IMR-90 (cell line): ENCODE data around the gene SPACA7. TPM values are rescaled to one million over a fixed set of nuclear protein-coding genes. Genes with fewer than 3 reads are reported as not detected.

Experiments used
- ATAC-seq: fragments of 200-7000 bp; cut with Tn5 transposase; 2 replicates; pipeline ENCODE4 v1.9.1; 2020; ENCODE audit warnings: low read depth, mild to moderate bottlenecking, moderate library complexity
- BruUV-seq: library from RNA; stranded (reverse); fragments of 400-500 nt; replicated peaks from 2 replicates; lab custom pipeline; 2021; lab: Mats Ljungman, UMichigan
- CTCF ChIA-PET: fragments of 300-600 bp; formaldehyde crosslinking; extraction: SDS; loops from one replicate; lab custom pipeline; 2021; ENCODE audit warnings: antibody characterized with exemption; lab: Yijun Ruan, JAX
- POLR2A ChIA-PET: fragments of 300-600 bp; sonication (Branson Sonifier 250); formaldehyde crosslinking; loops from one replicate; lab custom pipeline; 2022; ENCODE audit warnings: antibody characterized with exemption; ENCODE audit not compliant: unreplicated experiment; lab: Charles Lee
- DNase-seq: peaks from one replicate; pipeline ENCODE4 v3.0.0; 2013
- H2AFZ ChIP-seq: replicated peaks from 2 replicates; pipeline ENCODE3; 2013; ENCODE audit warnings: low read length, mild to moderate bottlenecking; ENCODE audit not compliant: poor library complexity
- H2AK5ac ChIP-seq: 2 replicates; pipeline ENCODE4 v1.6.1; 2013; ENCODE audit warnings: low read depth, low read length, inconsistent platforms
- H2AK9ac ChIP-seq: replicated peaks from 2 replicates; pipeline ENCODE3; 2013; ENCODE audit warnings: mild to moderate bottlenecking, low read depth, low read length, moderate library complexity; ENCODE audit not compliant: poor library complexity
- H2BK120ac ChIP-seq: 2 replicates; pipeline ENCODE4 v1.6.1; 2013; ENCODE audit warnings: low read depth, low read length, inconsistent platforms
- H2BK15ac ChIP-seq: 3 replicates; pipeline ENCODE4 v1.6.1; 2013; ENCODE audit warnings: low read depth, low read length, inconsistent platforms
- H2BK20ac ChIP-seq: 2 replicates; pipeline ENCODE4 v1.6.1; 2013; ENCODE audit warnings: low read depth, mild to moderate bottlenecking, inconsistent platforms, low read length, moderate library complexity
- H2BK5ac ChIP-seq: 2 replicates; pipeline ENCODE4 v1.6.1; 2013; ENCODE audit warnings: mild to moderate bottlenecking, low read depth, low read length, inconsistent platforms; ENCODE audit not compliant: poor library complexity, severe bottlenecking
- H3K14ac ChIP-seq: replicated peaks from 2 replicates; pipeline ENCODE4 v1.6.1; 2013; ENCODE audit warnings: low read depth, low read length, inconsistent platforms
- H3K18ac ChIP-seq: 2 replicates; pipeline ENCODE4 v1.6.1; 2013; ENCODE audit warnings: low read depth, low read length, control low read depth
- H3K23ac ChIP-seq: 2 replicates; pipeline ENCODE4 v1.6.1; 2013; ENCODE audit warnings: low read depth, low read length, inconsistent platforms
- H3K27ac ChIP-seq: 2 replicates; pipeline ENCODE4 v1.5.1; 2013; ENCODE audit warnings: mild to moderate bottlenecking, control low read depth, low read length; ENCODE audit not compliant: insufficient read depth
- H3K27me3 ChIP-seq: 2 replicates; pipeline ENCODE4 v1.6.1; 2013; ENCODE audit warnings: low read length; ENCODE audit not compliant: control insufficient read depth, insufficient read depth
- H3K36me3 ChIP-seq: 2 replicates; pipeline ENCODE4 v1.6.1; 2013; ENCODE audit warnings: low read length, mixed read lengths; ENCODE audit not compliant: control insufficient read depth, insufficient read depth
- H3K4ac ChIP-seq: 2 replicates; pipeline ENCODE4 v1.6.1; 2013; ENCODE audit warnings: low read depth, low read length, inconsistent platforms
- H3K4me1 ChIP-seq: 2 replicates; pipeline ENCODE4 v1.6.1; 2013; ENCODE audit warnings: low read length, mixed read lengths; ENCODE audit not compliant: control insufficient read depth, insufficient read depth
- H3K4me2 ChIP-seq: 2 replicates; pipeline ENCODE4 v1.6.1; 2013; ENCODE audit warnings: low read depth, mild to moderate bottlenecking, control low read depth, low read length, moderate library complexity
- H3K4me3 ChIP-seq: 2 replicates; pipeline ENCODE4 v1.5.1; 2013; ENCODE audit warnings: low read depth, mild to moderate bottlenecking, control low read depth, low read length, moderate library complexity; ENCODE audit not compliant: insufficient read depth
- H3K56ac ChIP-seq: 2 replicates; pipeline ENCODE4 v1.6.1; 2013; ENCODE audit warnings: low read length, inconsistent platforms; ENCODE audit not compliant: insufficient read depth; ENCODE audit errors: extremely low read depth
- H3K79me1 ChIP-seq, 2 experiments: 2 replicates each; pipeline ENCODE4 v1.6.1; 2013; ENCODE audit warnings: low read length in 2 of 2, inconsistent platforms in 1 of 2, low read depth in 1 of 2
- H3K9ac ChIP-seq: 2 replicates; pipeline ENCODE4 v1.6.1; 2013; ENCODE audit warnings: low read depth, low read length, control low read depth
- H3K9me1 ChIP-seq: 2 replicates; pipeline ENCODE4 v1.6.1; 2013; ENCODE audit warnings: low read length, inconsistent platforms; ENCODE audit not compliant: insufficient read depth
- H3K9me3 ChIP-seq: 2 replicates; pipeline ENCODE4 v1.6.1; 2013; ENCODE audit warnings: low read length; ENCODE audit not compliant: control insufficient read depth, insufficient read depth
- H4K20me1 ChIP-seq: 2 replicates; pipeline ENCODE4 v1.6.1; 2013; ENCODE audit warnings: low read length, inconsistent platforms; ENCODE audit not compliant: insufficient read depth
- H4K5ac ChIP-seq: 2 replicates; pipeline ENCODE4 v1.6.1; 2013; ENCODE audit warnings: mild to moderate bottlenecking, low read depth, low read length, control low read depth
- H4K8ac ChIP-seq, 2 experiments: 2 replicates each; pipeline ENCODE4 v1.6.1; 2013; ENCODE audit warnings: low read depth in 2 of 2, low read length in 2 of 2, control low read depth in 1 of 2, inconsistent platforms in 1 of 2
- H4K91ac ChIP-seq: 2 replicates; pipeline ENCODE4 v1.6.1; 2013; ENCODE audit warnings: low read depth, low read length, inconsistent platforms; ENCODE audit not compliant: insufficient read depth
- BHLHE40 ChIP-seq: fragments of 150-350 bp; IDR thresholded peaks from 2 replicates; pipeline ENCODE4 v1.6.1; 2016; ENCODE audit warnings: mild to moderate bottlenecking, low read depth, low read length
- CEBPB ChIP-seq: IDR thresholded peaks from 2 replicates; pipeline ENCODE4 v1.6.1; 2012; ENCODE audit warnings: low read depth, low read length, improper control_type of control experiment
- CHD1 ChIP-seq: IDR thresholded peaks from 2 replicates; pipeline ENCODE4 v1.6.1; 2012; ENCODE audit warnings: low read depth, low read length, improper control_type of control experiment
- FOS ChIP-seq: fragments of 150-350 bp; IDR thresholded peaks from 2 replicates; pipeline ENCODE4 v1.6.1; 2016; ENCODE audit warnings: low read depth, low read length
- MAFK ChIP-seq: IDR thresholded peaks from 2 replicates; pipeline ENCODE4 v1.6.1; 2012; ENCODE audit warnings: low read depth, low read length, improper control_type of control experiment
- MAZ ChIP-seq: IDR thresholded peaks from 2 replicates; pipeline ENCODE4 v1.6.1; 2012; ENCODE audit warnings: low read depth, mild to moderate bottlenecking, low read length, improper control_type of control experiment, moderate library complexity, borderline replicate concordance
- MXI1 ChIP-seq: IDR thresholded peaks from 2 replicates; pipeline ENCODE4 v1.6.1; 2012; ENCODE audit warnings: low read depth, mild to moderate bottlenecking, low read length, moderate library complexity, borderline replicate concordance
- NFE2L2 ChIP-seq: fragments of 150-350 bp; IDR thresholded peaks from 2 replicates; pipeline ENCODE4 v1.6.1; 2016; ENCODE audit warnings: low read depth, mild to moderate bottlenecking, low read length
- POLR2A ChIP-seq: IDR thresholded peaks from 2 replicates; pipeline ENCODE4 v1.6.1; 2012; ENCODE audit warnings: mild to moderate bottlenecking, low read depth, low read length
- RAD21 ChIP-seq: IDR thresholded peaks from 2 replicates; pipeline ENCODE4 v1.6.1; 2012; ENCODE audit warnings: low read length, improper control_type of control experiment
- RCOR1 ChIP-seq: IDR thresholded peaks from 2 replicates; pipeline ENCODE4 v1.6.1; 2012; ENCODE audit warnings: mild to moderate bottlenecking, low read length, improper control_type of control experiment; ENCODE audit not compliant: insufficient replicate concordance
- RFX5 ChIP-seq: IDR thresholded peaks from 2 replicates; pipeline ENCODE4 v1.8.0; 2012; ENCODE audit warnings: low read depth, mild to moderate bottlenecking, low read length, moderate library complexity
- SMC3 ChIP-seq: fragments of 150-350 bp; IDR thresholded peaks from 2 replicates; pipeline ENCODE4 v1.6.1; 2016; ENCODE audit warnings: low read depth, mild to moderate bottlenecking, antibody characterized with exemption, low read length, moderate library complexity
- WGBS, 2 experiments: methylation state at CpG; one replicate each; pipeline versions ENCODE4 v1.1.5 to v1.1.7; 2013; ENCODE audit warnings: missing lambda C conversion rate in 2 of 2; ENCODE audit not compliant: insufficient read length in 1 of 2; ENCODE audit errors: extremely low coverage in 2 of 2; 5-methylcytosine and 5-hydroxymethylcytosine counted together
- dilution Hi-C: fragments of 300-500 bp; cut with HindIII; formaldehyde crosslinking; loops from one replicate; pipeline ENCODE4 v1.14.3; 2018; ENCODE audit warnings: low sequenced_read_pairs; ENCODE audit not compliant: unreplicated experiment
- in situ Hi-C: fragments of 300-500 bp; cut with MboI; formaldehyde crosslinking; loops from 3 replicates; pipeline ENCODE4 v1.14.3; 2019; ENCODE audit warnings: low sequenced_read_pairs, inconsistent platforms, mixed read lengths
- intact Hi-C: fragments of 100-400 bp; cut with micrococcal nuclease; formaldehyde crosslinking; loops from 2 replicates; pipeline ENCODE4 v1.10.0; 2022
- polyA plus RNA-seq, 3 experiments: library from polyadenylated mRNA; depleted of rRNA; stranded (reverse); fragments of >200 nt; gene quantifications; 2 replicates each; pipeline ENCODE4 v1.2.3, GENCODE V29; 2012; ENCODE audit warnings: low replicate concordance in 1 of 3
- total RNA-seq: library from RNA; depleted of rRNA; stranded (reverse); fragments of >200 nt; gene quantifications from 2 replicates; pipeline ENCODE4 v1.2.3, GENCODE V29; 2012
- TF ChIP-seq, protein P1 (sequence below): fragments of 150-350 bp; IDR thresholded peaks from 2 replicates; pipeline ENCODE4 v1.6.1; 2016; ENCODE audit warnings: low read depth, mild to moderate bottlenecking, low read length, moderate library complexity, borderline replicate concordance
- TF ChIP-seq, protein P2 (sequence below): fragments of 150-350 bp; IDR thresholded peaks from 2 replicates; pipeline ENCODE4 v1.6.1; 2017; ENCODE audit warnings: mild to moderate bottlenecking, antibody characterized with exemption, low read length, low read depth
- TF ChIP-seq, protein P3 (sequence below): conservative IDR thresholded peaks from 2 replicates; pipeline ENCODE4 v1.5.1; 2012; ENCODE audit warnings: mild to moderate bottlenecking, low read depth, low read length, improper control_type of control experiment

The SPACA7 gene
- total and polyA plus RNA-seq, 2 of the 4 experiments (the other 2 are of a cell fraction), result not detected

DNA sequence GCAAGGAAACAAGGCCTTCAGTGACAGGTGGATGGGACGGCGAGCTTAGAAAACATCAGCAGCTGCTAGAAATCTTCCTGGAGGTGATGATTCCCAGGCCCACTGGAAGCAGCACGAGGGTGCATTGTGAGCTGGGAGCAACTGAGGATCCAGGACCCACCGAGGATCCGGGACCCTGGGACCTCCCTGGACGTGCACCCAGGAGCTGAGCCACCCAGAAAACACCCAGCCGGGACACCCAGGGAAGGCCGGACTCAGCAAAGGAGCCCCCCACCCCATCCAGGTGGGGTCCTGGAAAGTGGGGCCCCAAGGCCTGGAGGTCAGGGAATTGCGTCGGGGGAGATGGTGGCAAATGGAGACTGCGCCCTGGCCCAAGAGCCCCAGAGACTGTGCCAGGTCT, 22.3 kb upstream of the SPACA7 start:
- TF ChIP-seq MAZ (no peak), RCOR1 (no peak), SMC3 (no peak), NFE2L2 (no peak), FOS (no peak), CHD1 (no peak), MAFK (no peak), RFX5 (no peak), RAD21 (no peak), BHLHE40 (no peak), POLR2A (no peak), CEBPB (no peak), MXI1 (no peak)
- TF ChIP-seq, protein P1, sequence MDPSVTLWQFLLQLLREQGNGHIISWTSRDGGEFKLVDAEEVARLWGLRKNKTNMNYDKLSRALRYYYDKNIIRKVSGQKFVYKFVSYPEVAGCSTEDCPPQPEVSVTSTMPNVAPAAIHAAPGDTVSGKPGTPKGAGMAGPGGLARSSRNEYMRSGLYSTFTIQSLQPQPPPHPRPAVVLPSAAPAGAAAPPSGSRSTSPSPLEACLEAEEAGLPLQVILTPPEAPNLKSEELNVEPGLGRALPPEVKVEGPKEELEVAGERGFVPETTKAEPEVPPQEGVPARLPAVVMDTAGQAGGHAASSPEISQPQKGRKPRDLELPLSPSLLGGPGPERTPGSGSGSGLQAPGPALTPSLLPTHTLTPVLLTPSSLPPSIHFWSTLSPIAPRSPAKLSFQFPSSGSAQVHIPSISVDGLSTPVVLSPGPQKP, result no peak
- TF ChIP-seq, protein P2, sequence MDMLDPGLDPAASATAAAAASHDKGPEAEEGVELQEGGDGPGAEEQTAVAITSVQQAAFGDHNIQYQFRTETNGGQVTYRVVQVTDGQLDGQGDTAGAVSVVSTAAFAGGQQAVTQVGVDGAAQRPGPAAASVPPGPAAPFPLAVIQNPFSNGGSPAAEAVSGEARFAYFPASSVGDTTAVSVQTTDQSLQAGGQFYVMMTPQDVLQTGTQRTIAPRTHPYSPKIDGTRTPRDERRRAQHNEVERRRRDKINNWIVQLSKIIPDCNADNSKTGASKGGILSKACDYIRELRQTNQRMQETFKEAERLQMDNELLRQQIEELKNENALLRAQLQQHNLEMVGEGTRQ, result no peak
- TF ChIP-seq, protein P3, sequence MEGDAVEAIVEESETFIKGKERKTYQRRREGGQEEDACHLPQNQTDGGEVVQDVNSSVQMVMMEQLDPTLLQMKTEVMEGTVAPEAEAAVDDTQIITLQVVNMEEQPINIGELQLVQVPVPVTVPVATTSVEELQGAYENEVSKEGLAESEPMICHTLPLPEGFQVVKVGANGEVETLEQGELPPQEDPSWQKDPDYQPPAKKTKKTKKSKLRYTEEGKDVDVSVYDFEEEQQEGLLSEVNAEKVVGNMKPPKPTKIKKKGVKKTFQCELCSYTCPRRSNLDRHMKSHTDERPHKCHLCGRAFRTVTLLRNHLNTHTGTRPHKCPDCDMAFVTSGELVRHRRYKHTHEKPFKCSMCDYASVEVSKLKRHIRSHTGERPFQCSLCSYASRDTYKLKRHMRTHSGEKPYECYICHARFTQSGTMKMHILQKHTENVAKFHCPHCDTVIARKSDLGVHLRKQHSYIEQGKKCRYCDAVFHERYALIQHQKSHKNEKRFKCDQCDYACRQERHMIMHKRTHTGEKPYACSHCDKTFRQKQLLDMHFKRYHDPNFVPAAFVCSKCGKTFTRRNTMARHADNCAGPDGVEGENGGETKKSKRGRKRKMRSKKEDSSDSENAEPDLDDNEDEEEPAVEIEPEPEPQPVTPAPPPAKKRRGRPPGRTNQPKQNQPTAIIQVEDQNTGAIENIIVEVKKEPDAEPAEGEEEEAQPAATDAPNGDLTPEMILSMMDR, result no peak
- dilution Hi-C loops (no loop called here), in situ Hi-C loops (no loop called here), intact Hi-C loops (no loop called here)
- no peak overlapping the region for H2BK5ac ChIP-seq
- no peaks in the 10 kb centered on the region for H3K27me3 ChIP-seq
- DNase-seq (no peak), ATAC-seq (no peak)
- H2BK120ac ChIP-seq, result no peak overlapping the region
- H2AK9ac ChIP-seq, result no peak overlapping the region
- H3K9me1 ChIP-seq, result no peaks in the 10 kb centered on the region
- H3K18ac ChIP-seq, result no peak overlapping the region
- ChIA-PET POLR2A (no interaction called here), CTCF (no interaction called here)
- H3K23ac ChIP-seq, result no peak overlapping the region
- no peak overlapping the region for H2BK20ac ChIP-seq
- no peak overlapping the region for H4K8ac ChIP-seq
- no peaks in the 10 kb centered on the region for H4K20me1 ChIP-seq
- no peak overlapping the region for H3K56ac ChIP-seq
- 68% methylated on average over 5 of the region's 11 CpGs; no CpG with 5 or more reads in 1 of the 2 experiments for WGBS, 2 experiments
- H3K9me3 ChIP-seq, result peaks cover 35% of the 10 kb centered on the region
- no peak overlapping the region for H2AFZ ChIP-seq
- H3K4me1 ChIP-seq, result no peaks in the 10 kb centered on the region
- BruUV-seq, result no TSS peak
- no peak overlapping the region for H2AK5ac ChIP-seq
- H3K79me1 ChIP-seq, result no peaks in the 10 kb centered on the region
- H3K36me3 ChIP-seq, result no peaks in the 10 kb centered on the region
- no peak overlapping the region for H4K5ac ChIP-seq
- no peak overlapping the region for H4K91ac ChIP-seq
- no peak overlapping the region for H3K4me2 ChIP-seq
- H2BK15ac ChIP-seq, result no peak overlapping the region
- no peak overlapping the region for H3K27ac ChIP-seq
- no peak overlapping the region for H3K4me3 ChIP-seq
- no peak overlapping the region for H3K4ac ChIP-seq
- no peak overlapping the region for H3K14ac ChIP-seq
- no peak overlapping the region for H3K9ac ChIP-seq
